ENCODE results near the gene EFCAB9. TPM values are rescaled to one million over a fixed set of nuclear protein-coding genes. Genes with fewer than 3 reads are reported as not detected.

Gene EFCAB9
- total RNA-seq, 4 donors from 2014 or later = not detected

DNA sequence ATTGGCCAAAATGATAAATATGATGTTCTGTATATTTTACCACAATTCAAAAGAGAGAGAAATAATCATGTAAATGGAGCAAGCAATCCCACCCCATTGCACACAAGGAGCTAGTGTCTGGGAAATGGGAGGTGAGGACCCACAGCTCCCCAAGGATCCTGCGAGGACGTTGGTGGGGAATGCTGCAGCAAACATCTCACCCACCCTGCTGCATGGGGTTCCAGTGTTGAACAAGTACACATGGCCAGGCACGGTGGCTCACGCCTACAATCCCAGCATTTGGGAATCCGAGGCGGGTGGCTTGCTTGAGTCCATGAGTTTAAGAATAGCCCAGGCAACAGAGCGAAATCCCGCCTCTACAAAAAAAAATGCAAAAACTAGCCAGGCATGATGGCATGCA lies 35.0 kb upstream of the EFCAB9 start:
- intact Hi-C loops (cut with DNase I) = no loop called here
- Histone ChIP-seq H3K4me1 (no peaks in the 10 kb centered on the region), H3K27me3 (no peaks in the 10 kb centered on the region), H3K9me3 (no peaks in the 10 kb centered on the region), H3K4me3 (replicated peaks in 1 of 3) (no peak overlapping the region), H3K27ac (no peak overlapping the region), H3K36me3 (no peaks in the 10 kb centered on the region)
- DNase-seq = no peak
- 84 to 93% methylated on average over 8 of the region's 8 CpGs for WGBS, 2 donors
- TF ChIP-seq POLR2A (IDR thresholded peaks at IDR 0.05) (no peak), CTCF (IDR thresholded peaks at IDR 0.05) (no peak)

GRCh38 chr5:172160506-172160905 lies 33.5 kb upstream of the EFCAB9 start:
- Histone ChIP-seq H3K27ac (no peak overlapping the region), H3K27me3 (no peaks in the 10 kb centered on the region), H3K4me1 (no peaks in the 10 kb centered on the region), H3K9me3 (no peaks in the 10 kb centered on the region), H3K36me3 (no peaks in the 10 kb centered on the region), H3K4me3 (replicated peaks in 1 of 3) (no peak overlapping the region)
- TF ChIP-seq CTCF (IDR thresholded peaks at IDR 0.05) (no peak), POLR2A (IDR thresholded peaks at IDR 0.05) (no peak)
- WGBS, 2 donors = 89 to 92% methylated on average over 9 of the region's 9 CpGs
- no peak for DNase-seq
- intact Hi-C loops (cut with DNase I) = no loop called here

DNA sequence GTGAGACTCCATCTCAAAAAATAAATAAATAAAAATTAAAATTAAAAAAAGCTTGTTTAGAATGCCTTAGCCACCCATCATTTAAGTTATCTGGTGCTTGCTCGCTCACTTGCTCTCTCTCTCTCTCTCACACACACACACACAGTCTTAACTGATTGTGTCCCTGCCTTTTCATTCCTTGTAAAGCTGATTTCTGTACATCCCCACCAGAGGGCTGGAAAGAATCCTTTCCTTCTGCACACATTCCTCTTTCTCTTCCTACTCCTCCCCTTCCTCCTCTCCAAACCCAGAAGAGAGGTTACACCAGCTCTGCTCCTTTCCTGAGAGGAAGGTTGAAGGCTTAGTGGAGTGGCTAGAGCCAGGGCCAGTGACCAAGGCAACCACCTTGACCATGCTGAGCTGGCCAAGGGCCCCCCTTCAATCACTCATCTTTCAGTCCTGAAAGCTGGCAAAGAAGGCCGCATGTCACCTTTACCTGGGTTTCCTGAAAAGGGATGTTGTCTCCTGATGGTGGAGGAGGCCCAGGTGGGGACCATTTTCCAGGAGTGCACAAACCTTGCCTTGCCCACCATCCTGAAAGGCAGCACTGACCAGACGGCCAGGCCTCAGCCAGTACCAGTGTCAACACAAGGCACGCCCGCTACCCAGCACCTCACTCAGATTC lies 31.5 kb upstream of the EFCAB9 start:
- H3K27ac ChIP-seq = no peak overlapping the region
- DNase-seq = no peak
- WGBS, 2 donors = 96 to 99% methylated on average over 3 to 4 of the region's 5 CpGs
- no peaks in the 10 kb centered on the region for H3K9me3 ChIP-seq
- no peak overlapping the region for H3K4me3 ChIP-seq (replicated peaks in 1 of 3)
- H3K4me1 ChIP-seq = no peaks in the 10 kb centered on the region
- H3K36me3 ChIP-seq = no peaks in the 10 kb centered on the region
- H3K27me3 ChIP-seq = no peaks in the 10 kb centered on the region
- intact Hi-C loops (cut with DNase I) = no loop called here
- TF ChIP-seq POLR2A (IDR thresholded peaks at IDR 0.05) (no peak), CTCF (IDR thresholded peaks at IDR 0.05) (no peak)

DNA sequence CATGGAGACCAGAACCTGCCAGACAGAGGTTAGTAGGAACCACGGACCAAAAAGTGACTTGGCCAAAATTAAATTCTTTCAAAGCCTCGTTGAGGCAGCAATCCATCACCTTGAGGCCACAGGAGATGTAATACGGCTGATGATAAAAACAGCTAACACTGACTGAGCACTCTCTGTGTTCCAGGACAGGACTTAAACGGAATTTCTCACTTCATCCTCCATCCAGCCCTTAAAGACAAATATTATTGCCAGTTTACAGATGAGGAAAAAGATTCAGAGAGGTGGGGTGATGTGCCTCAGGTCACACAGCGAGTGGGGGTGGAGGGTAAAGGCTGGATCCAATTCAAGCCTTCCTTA lies 31.0 kb upstream of the EFCAB9 start:
- Histone ChIP-seq H3K27ac (no peak overlapping the region), H3K27me3 (no peaks in the 10 kb centered on the region), H3K36me3 (no peaks in the 10 kb centered on the region), H3K4me1 (no peaks in the 10 kb centered on the region), H3K9me3 (no peaks in the 10 kb centered on the region), H3K4me3 (replicated peaks in 1 of 3) (no peak overlapping the region)
- TF ChIP-seq POLR2A (IDR thresholded peaks at IDR 0.05) (no peak), CTCF (IDR thresholded peaks at IDR 0.05) (no peak)
- intact Hi-C loops (cut with DNase I) = no loop called here
- WGBS, 2 donors = 55 to 74% methylated on average over 5 of the region's 5 CpGs
- DNase-seq = no peak

DNA sequence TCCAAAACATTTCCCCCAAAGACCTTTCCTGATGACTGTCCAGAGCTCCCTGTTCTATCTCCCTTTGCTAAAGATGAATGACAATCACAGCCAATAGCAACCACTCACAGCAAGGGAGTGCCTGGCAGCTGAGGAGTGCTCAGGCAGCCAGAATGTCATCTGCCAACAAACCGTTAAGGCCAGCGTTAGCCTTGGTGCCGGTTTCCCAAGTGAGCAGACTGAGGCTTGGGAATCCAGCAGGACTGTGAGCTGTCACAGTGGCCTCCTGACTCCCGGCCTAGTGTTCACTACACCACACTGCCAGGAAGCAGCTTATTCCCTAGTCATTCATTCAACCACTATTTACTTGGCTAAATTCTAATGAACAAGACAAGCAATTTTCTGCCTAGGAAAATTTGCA lies 30.6 kb upstream of the EFCAB9 start:
- Histone ChIP-seq H3K36me3 (no peaks in the 10 kb centered on the region), H3K27me3 (no peaks in the 10 kb centered on the region), H3K4me1 (no peaks in the 10 kb centered on the region), H3K9me3 (no peaks in the 10 kb centered on the region), H3K27ac (no peak overlapping the region), H3K4me3 (replicated peaks in 1 of 3) (no peak overlapping the region)
- 59 to 63% methylated on average over 4 of the region's 4 CpGs for WGBS, 2 donors
- DNase-seq = no peak
- intact Hi-C loops (cut with DNase I) = no loop called here
- no peak for TF ChIP-seq CTCF (IDR thresholded peaks at IDR 0.05)
- TF ChIP-seq POLR2A (IDR thresholded peaks at IDR 0.05) = no peak

Measured in thyroid gland (tissue), 4 donors.